SKM-1 (cell line): ENCODE measurements around the gene PDLIM1.

Source experiments
- DNase-seq: peaks from one replicate; lab custom pipeline; 2025; ENCODE audit not compliant: unreplicated experiment; lab: John Stamatoyannopoulos, UW

Gene PDLIM1

GRCh38 chr10:95289003-95289920 lies 1.5 kb downstream of the PDLIM1 start:
- DNase-seq: peak; percentile 37

GRCh38 chr10:95288303-95288702 lies 2.5 kb downstream of the PDLIM1 start:
- no peak for DNase-seq

GRCh38 chr10:95287281-95287680 lies 3.5 kb downstream of the PDLIM1 start:
- DNase-seq: no peak

GRCh38 chr10:95286707-95287106 lies 4.1 kb downstream of the PDLIM1 start:
- no peak for DNase-seq

GRCh38 chr10:95285556-95285955 lies 5.2 kb downstream of the PDLIM1 start:
- DNase-seq: no peak

- DNase-seq: no peak
Observed at GRCh38 chr10:95284807-95285206, 6.0 kb downstream of the PDLIM1 start.

GRCh38 chr10:95282107-95282506 lies 8.7 kb downstream of the PDLIM1 start:
- no peak for DNase-seq

GRCh38 chr10:95281206-95281605 lies 9.6 kb downstream of the PDLIM1 start:
- no peak for DNase-seq

GRCh38 chr10:95280637-95281036 lies 10.2 kb downstream of the PDLIM1 start:
- no peak for DNase-seq

GRCh38 chr10:95279042-95279820 lies 11.6 kb downstream of the PDLIM1 start:
- no peak for DNase-seq

- no peak for DNase-seq
Observed at GRCh38 chr10:95278061-95278988, 12.5 kb downstream of the PDLIM1 start.

- no peak for DNase-seq
Observed at GRCh38 chr10:95277614-95278013, 13.2 kb downstream of the PDLIM1 start.

- DNase-seq: no peak
Observed at GRCh38 chr10:95277201-95277570, 13.6 kb downstream of the PDLIM1 start.

GRCh38 chr10:95276367-95277200 lies 14.2 kb downstream of the PDLIM1 start:
- DNase-seq: no peak

GRCh38 chr10:95275726-95276366 lies 15.0 kb downstream of the PDLIM1 start:
- no peak for DNase-seq

- no peak for DNase-seq
Observed at GRCh38 chr10:95273393-95274312, 17.1 kb downstream of the PDLIM1 start.

- DNase-seq: no peak
Observed at GRCh38 chr10:95268438-95268837, 22.4 kb downstream of the PDLIM1 start.

GRCh38 chr10:95267251-95267650 lies 23.6 kb downstream of the PDLIM1 start:
- DNase-seq: no peak

- DNase-seq: peak; percentile 43
Observed at GRCh38 chr10:95266674-95267095, 24.1 kb downstream of the PDLIM1 start.
